Neural cell (in vitro differentiated cells): ENCODE measurements around the gene ATP5F1E.

ENCODE experiments used
- EP300 ChIP-seq: fragments of 450-650 bp; conservative IDR thresholded peaks from 2 replicates; pipeline ENCODE4 v1.6.1; 2014; ENCODE audit warnings: antibody characterized with exemption, mild to moderate bottlenecking, moderate library complexity; ENCODE audit not compliant: poor library complexity, severe bottlenecking
- EZH2 ChIP-seq: fragments of 200-600, 300-800 bp; shearing (Covaris generic), sonication (generic); IDR thresholded peaks from 2 replicates; pipeline ENCODE4 v1.6.1; 2014; ENCODE audit warnings: antibody characterized with exemption, low read length, borderline replicate concordance, mild to moderate bottlenecking; ENCODE audit not compliant: insufficient read depth, poor library complexity, severe bottlenecking
- POLR2AphosphoS5 ChIP-seq: IDR thresholded peaks from 2 replicates; pipeline ENCODE4 v1.6.1; 2012
- SMC3 ChIP-seq: fragments of 450-650 bp; conservative IDR thresholded peaks from 2 replicates; pipeline ENCODE4 v1.6.1; 2014; ENCODE audit warnings: antibody characterized with exemption, mild to moderate bottlenecking, moderate library complexity; ENCODE audit not compliant: poor library complexity
- TAF1 ChIP-seq: IDR thresholded peaks from 2 replicates; pipeline ENCODE4 v1.6.1; 2012; ENCODE audit warnings: low read depth
- TF ChIP-seq, protein P1 (sequence below): fragments of 450-650 bp; IDR thresholded peaks from 2 replicates; pipeline ENCODE4 v1.5.1; 2014; ENCODE audit warnings: antibody characterized with exemption, mild to moderate bottlenecking, moderate library complexity; ENCODE audit not compliant: poor library complexity, severe bottlenecking
- TF ChIP-seq, protein P2 (sequence below): IDR thresholded peaks from 2 replicates; pipeline ENCODE4 v1.6.1; 2012; ENCODE audit warnings: borderline replicate concordance

DNA sequence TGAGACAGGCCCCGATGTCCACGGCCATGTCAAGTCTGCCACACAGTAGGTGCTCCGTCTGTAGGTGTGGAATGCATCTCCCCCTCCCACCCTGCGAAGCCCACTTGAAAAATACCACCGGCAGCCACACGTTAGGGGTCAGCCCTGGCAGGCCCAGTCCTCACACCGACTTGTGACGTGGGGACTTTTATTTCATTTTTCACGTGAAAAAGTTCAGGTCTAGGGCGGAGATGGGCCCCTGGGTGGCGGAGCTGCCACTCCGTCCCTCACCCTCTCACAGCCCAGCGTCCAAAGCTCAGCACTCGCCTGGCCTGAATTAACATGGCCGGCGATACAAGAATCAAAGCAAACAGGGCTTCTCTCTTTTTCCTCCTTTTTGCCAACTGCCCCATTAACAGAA, 16.7 kb downstream of the ATP5F1E start:
- TF ChIP-seq, protein P1, sequence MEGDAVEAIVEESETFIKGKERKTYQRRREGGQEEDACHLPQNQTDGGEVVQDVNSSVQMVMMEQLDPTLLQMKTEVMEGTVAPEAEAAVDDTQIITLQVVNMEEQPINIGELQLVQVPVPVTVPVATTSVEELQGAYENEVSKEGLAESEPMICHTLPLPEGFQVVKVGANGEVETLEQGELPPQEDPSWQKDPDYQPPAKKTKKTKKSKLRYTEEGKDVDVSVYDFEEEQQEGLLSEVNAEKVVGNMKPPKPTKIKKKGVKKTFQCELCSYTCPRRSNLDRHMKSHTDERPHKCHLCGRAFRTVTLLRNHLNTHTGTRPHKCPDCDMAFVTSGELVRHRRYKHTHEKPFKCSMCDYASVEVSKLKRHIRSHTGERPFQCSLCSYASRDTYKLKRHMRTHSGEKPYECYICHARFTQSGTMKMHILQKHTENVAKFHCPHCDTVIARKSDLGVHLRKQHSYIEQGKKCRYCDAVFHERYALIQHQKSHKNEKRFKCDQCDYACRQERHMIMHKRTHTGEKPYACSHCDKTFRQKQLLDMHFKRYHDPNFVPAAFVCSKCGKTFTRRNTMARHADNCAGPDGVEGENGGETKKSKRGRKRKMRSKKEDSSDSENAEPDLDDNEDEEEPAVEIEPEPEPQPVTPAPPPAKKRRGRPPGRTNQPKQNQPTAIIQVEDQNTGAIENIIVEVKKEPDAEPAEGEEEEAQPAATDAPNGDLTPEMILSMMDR, result no peak
- TF ChIP-seq POLR2AphosphoS5, result no peak
- TF ChIP-seq EZH2, result no peak
- TF ChIP-seq, protein P2, sequence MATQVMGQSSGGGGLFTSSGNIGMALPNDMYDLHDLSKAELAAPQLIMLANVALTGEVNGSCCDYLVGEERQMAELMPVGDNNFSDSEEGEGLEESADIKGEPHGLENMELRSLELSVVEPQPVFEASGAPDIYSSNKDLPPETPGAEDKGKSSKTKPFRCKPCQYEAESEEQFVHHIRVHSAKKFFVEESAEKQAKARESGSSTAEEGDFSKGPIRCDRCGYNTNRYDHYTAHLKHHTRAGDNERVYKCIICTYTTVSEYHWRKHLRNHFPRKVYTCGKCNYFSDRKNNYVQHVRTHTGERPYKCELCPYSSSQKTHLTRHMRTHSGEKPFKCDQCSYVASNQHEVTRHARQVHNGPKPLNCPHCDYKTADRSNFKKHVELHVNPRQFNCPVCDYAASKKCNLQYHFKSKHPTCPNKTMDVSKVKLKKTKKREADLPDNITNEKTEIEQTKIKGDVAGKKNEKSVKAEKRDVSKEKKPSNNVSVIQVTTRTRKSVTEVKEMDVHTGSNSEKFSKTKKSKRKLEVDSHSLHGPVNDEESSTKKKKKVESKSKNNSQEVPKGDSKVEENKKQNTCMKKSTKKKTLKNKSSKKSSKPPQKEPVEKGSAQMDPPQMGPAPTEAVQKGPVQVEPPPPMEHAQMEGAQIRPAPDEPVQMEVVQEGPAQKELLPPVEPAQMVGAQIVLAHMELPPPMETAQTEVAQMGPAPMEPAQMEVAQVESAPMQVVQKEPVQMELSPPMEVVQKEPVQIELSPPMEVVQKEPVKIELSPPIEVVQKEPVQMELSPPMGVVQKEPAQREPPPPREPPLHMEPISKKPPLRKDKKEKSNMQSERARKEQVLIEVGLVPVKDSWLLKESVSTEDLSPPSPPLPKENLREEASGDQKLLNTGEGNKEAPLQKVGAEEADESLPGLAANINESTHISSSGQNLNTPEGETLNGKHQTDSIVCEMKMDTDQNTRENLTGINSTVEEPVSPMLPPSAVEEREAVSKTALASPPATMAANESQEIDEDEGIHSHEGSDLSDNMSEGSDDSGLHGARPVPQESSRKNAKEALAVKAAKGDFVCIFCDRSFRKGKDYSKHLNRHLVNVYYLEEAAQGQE, result no peak
- TF ChIP-seq EP300, result no peak
- no peak for TF ChIP-seq TAF1
- TF ChIP-seq SMC3, result no peak
